ENCODE data around the gene CARD11. TPM values are rescaled to one million over a fixed set of nuclear protein-coding genes. Genes with fewer than 3 reads are reported as not detected.

Gene CARD11
- total RNA-seq, 1 donor from 2014 or later, result 1.4 TPM

DNA sequence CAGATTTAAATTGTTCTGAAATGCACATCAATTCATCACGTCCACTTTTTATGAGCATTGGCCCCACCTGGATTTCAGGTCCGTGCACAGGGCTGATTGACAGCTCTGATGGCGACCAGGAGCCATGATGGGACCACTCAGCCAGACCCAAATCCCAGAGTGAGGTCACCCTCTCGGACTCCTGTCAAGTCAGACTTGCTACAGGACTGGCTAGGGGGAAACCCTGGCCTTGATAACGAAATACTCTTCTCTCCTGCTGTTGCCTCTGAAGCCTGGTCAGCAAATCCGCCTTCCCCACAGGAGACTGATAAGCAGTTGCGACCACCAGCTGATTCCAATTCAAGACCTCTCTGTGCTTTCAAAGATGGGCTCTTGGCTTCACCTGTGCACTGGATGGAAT lies 76.4 kb downstream of the CARD11 start:
- Mint-ChIP-seq H3K9me3 (ENCODE audit: unreplicated experiment) (peaks cover 2% of the 10 kb centered on the region), H3K27me3 (ENCODE audit: unreplicated experiment) (no peaks in the 10 kb centered on the region), H3K36me3 (ENCODE audit: unreplicated experiment) (peaks cover 8% of the 10 kb centered on the region), H3K4me1 (ENCODE audit: low read depth, unreplicated experiment) (no peaks in the 10 kb centered on the region), H3K27ac (ENCODE audit: unreplicated experiment) (no peak overlapping the region), H3K4me3 (ENCODE audit: unreplicated experiment) (no peak overlapping the region)
- TF ChIP-seq, protein P1, sequence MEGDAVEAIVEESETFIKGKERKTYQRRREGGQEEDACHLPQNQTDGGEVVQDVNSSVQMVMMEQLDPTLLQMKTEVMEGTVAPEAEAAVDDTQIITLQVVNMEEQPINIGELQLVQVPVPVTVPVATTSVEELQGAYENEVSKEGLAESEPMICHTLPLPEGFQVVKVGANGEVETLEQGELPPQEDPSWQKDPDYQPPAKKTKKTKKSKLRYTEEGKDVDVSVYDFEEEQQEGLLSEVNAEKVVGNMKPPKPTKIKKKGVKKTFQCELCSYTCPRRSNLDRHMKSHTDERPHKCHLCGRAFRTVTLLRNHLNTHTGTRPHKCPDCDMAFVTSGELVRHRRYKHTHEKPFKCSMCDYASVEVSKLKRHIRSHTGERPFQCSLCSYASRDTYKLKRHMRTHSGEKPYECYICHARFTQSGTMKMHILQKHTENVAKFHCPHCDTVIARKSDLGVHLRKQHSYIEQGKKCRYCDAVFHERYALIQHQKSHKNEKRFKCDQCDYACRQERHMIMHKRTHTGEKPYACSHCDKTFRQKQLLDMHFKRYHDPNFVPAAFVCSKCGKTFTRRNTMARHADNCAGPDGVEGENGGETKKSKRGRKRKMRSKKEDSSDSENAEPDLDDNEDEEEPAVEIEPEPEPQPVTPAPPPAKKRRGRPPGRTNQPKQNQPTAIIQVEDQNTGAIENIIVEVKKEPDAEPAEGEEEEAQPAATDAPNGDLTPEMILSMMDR (IDR thresholded peaks at IDR 0.05; ENCODE audit: partially characterized antibody, unreplicated experiment), result no peak
- DNase-seq, result no peak

DNA sequence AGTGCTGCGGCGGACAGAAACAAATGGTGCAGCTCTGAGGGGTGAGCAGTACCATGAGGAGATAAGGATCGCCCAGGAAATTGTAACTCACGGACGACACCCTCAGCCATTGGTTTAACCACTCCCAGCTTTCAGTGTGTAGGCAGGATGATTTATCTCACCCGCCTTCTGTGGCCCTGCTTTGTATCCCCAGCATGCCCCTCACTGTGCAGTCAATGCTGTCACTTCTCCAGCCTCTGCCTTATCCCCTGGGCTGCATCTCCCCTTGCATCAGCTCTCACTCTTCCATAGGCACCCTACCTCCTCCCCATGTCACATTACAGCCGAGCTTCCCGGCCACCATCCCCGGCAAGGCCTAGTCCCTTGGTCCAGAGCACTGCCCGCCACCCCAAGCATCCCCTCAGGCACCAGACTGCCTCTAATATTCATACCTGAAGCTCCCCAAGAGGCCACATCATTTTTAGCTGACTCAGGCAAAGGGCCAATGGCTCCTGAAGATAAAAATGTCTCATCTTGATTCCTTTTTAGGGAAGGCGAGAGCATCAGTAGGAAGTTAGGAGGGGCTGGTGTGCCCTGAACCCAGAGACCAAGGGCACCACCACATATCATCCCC lies 77.1 kb downstream of the CARD11 start:
- Mint-ChIP-seq H3K4me3 (ENCODE audit: unreplicated experiment) (no peak overlapping the region), H3K27ac (ENCODE audit: unreplicated experiment) (no peak overlapping the region), H3K9me3 (ENCODE audit: unreplicated experiment) (peaks cover 3% of the 10 kb centered on the region), H3K36me3 (ENCODE audit: unreplicated experiment) (peaks cover 8% of the 10 kb centered on the region), H3K4me1 (ENCODE audit: low read depth, unreplicated experiment) (no peaks in the 10 kb centered on the region), H3K27me3 (ENCODE audit: unreplicated experiment) (no peaks in the 10 kb centered on the region)
- no peak for DNase-seq
- TF ChIP-seq, protein P1 (IDR thresholded peaks at IDR 0.05; ENCODE audit: partially characterized antibody, unreplicated experiment), result no peak

GRCh38 chr7:2965745-2966270 lies 77.9 kb downstream of the CARD11 start:
- H3K9me3 Mint-ChIP-seq (ENCODE audit: unreplicated experiment), result peaks cover 3% of the 10 kb centered on the region
- peaks cover 8% of the 10 kb centered on the region for H3K36me3 Mint-ChIP-seq (ENCODE audit: unreplicated experiment)
- TF ChIP-seq, protein P1 (IDR thresholded peaks at IDR 0.05; ENCODE audit: partially characterized antibody, unreplicated experiment), result no peak
- no peak overlapping the region for H3K27ac Mint-ChIP-seq (ENCODE audit: unreplicated experiment)
- no peaks in the 10 kb centered on the region for H3K4me1 Mint-ChIP-seq (ENCODE audit: low read depth, unreplicated experiment)
- no peak overlapping the region for H3K4me3 Mint-ChIP-seq (ENCODE audit: unreplicated experiment)
- no peaks in the 10 kb centered on the region for H3K27me3 Mint-ChIP-seq (ENCODE audit: unreplicated experiment)
- DNase-seq, result no peak

- no peaks in the 10 kb centered on the region for H3K4me1 Mint-ChIP-seq (ENCODE audit: low read depth, unreplicated experiment)
- TF ChIP-seq, protein P1 (IDR thresholded peaks at IDR 0.05; ENCODE audit: partially characterized antibody, unreplicated experiment), result no peak
- no peak for DNase-seq
- H3K36me3 Mint-ChIP-seq (ENCODE audit: unreplicated experiment), result peaks cover 8% of the 10 kb centered on the region
- H3K4me3 Mint-ChIP-seq (ENCODE audit: unreplicated experiment), result no peak overlapping the region
- no peaks in the 10 kb centered on the region for H3K27me3 Mint-ChIP-seq (ENCODE audit: unreplicated experiment)
- peaks cover 3% of the 10 kb centered on the region for H3K9me3 Mint-ChIP-seq (ENCODE audit: unreplicated experiment)
- no peak overlapping the region for H3K27ac Mint-ChIP-seq (ENCODE audit: unreplicated experiment)
These were observed 78.4 kb downstream of the CARD11 start for GRCh38 chr7:2965301-2965700.

DNA sequence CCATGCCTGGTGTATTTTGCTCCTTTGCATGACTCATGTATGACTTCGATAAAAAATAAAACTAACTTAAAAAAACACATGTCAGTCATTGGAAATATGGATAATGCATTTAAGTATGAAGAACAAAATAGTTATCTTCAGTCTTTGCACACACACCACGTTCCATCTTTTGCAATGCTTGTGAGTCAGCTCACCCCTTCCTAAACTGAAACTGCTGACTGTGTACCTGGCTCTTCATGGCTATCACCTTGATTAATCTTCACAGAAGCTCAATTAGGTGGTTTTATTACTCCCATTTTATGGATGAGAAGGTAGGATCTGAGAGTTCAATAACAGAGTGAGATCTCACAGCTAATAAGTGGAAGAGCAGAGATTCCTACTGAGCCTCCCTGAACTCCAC lies 79.5 kb downstream of the CARD11 start:
- Mint-ChIP-seq H3K9me3 (ENCODE audit: unreplicated experiment) (peaks cover 3% of the 10 kb centered on the region), H3K4me3 (ENCODE audit: unreplicated experiment) (no peak overlapping the region), H3K27ac (ENCODE audit: unreplicated experiment) (no peak overlapping the region), H3K36me3 (ENCODE audit: unreplicated experiment) (peaks cover 8% of the 10 kb centered on the region), H3K27me3 (ENCODE audit: unreplicated experiment) (no peaks in the 10 kb centered on the region), H3K4me1 (ENCODE audit: low read depth, unreplicated experiment) (no peaks in the 10 kb centered on the region)
- no peak for DNase-seq
- TF ChIP-seq, protein P1 (IDR thresholded peaks at IDR 0.05; ENCODE audit: partially characterized antibody, unreplicated experiment), result no peak
